H1 (cell line): ENCODE results near the gene DEUP1. TPM values are rescaled to one million over a fixed set of nuclear protein-coding genes. Genes with fewer than 3 reads are reported as not detected.

Experiments used
- CTCF ChIA-PET: fragments of 300-600 bp; sonication (Branson Sonifier 250); formaldehyde crosslinking; loops from one replicate; lab custom pipeline; 2021; ENCODE audit not compliant: partially characterized antibody; lab: Charles Lee
- POLR2A ChIA-PET: fragments of 300-600 bp; sonication (Branson Sonifier 250); formaldehyde crosslinking; loops from one replicate; lab custom pipeline; 2021; ENCODE audit warnings: inconsistent platforms; ENCODE audit not compliant: partially characterized antibody; lab: Charles Lee
- DNase-seq, 2 experiments: peaks; one replicate each; pipeline versions ENCODE4 v3.0.0 to v3.0.0-alpha.2; 2010 to 2022; ENCODE audit warnings: low spot score in 2 of 2, low read depth in 1 of 2, mixed read lengths in 1 of 2
- FAIRE-seq: peaks from 2 replicates; lab custom pipeline; 2011; peaks lifted over from hg19 to GRCh38; lab: Jason Lieb, UNC
- H2AFZ ChIP-seq: 2 replicates; pipeline ENCODE4 v1.8.1; 2012; ENCODE audit warnings: low read length, inconsistent platforms
- H2AK5ac ChIP-seq: 2 replicates; pipeline ENCODE4 v1.6.1; 2013; ENCODE audit warnings: low read depth, low read length
- H2BK120ac ChIP-seq: replicated peaks from 2 replicates; pipeline ENCODE3; 2013; ENCODE audit warnings: low read depth, low read length, inconsistent platforms
- H2BK12ac ChIP-seq: 2 replicates; pipeline ENCODE4 v1.6.1; 2013; ENCODE audit warnings: low read depth, low read length
- H2BK15ac ChIP-seq: 2 replicates; pipeline ENCODE4 v1.6.1; 2013; ENCODE audit warnings: low read length
- H2BK20ac ChIP-seq: 2 replicates; pipeline ENCODE4 v1.6.1; 2013; ENCODE audit warnings: low read length
- H2BK5ac ChIP-seq: 2 replicates; pipeline ENCODE4 v1.6.1; 2013; ENCODE audit warnings: low read depth, low read length
- H3K14ac ChIP-seq: 2 replicates; pipeline ENCODE4 v1.6.1; 2013; ENCODE audit warnings: inconsistent platforms; ENCODE audit not compliant: insufficient read length
- H3K18ac ChIP-seq: 2 replicates; pipeline ENCODE4 v1.6.1; 2013; ENCODE audit warnings: low read length; ENCODE audit errors: extremely low read depth
- H3K23ac ChIP-seq: 2 replicates; pipeline ENCODE4 v1.6.1; 2013; ENCODE audit warnings: inconsistent platforms; ENCODE audit not compliant: insufficient read length
- H3K23me2 ChIP-seq: 2 replicates; pipeline ENCODE4 v1.6.1; 2013; ENCODE audit warnings: low read depth, low read length
- H3K27ac ChIP-seq: 2 replicates; pipeline ENCODE4 v1.6.1; 2011; ENCODE audit warnings: low read depth, low read length, inconsistent platforms
- H3K27me3 ChIP-seq, 4 experiments: replicated peaks in 1 of 4; 1 replicate in 1 of 4; 2 replicates in 3 of 4; pipeline versions ENCODE4 v1.6.1 to v1.8.1; 2011 to 2013; ENCODE audit warnings: low read length in 3 of 4, mild to moderate bottlenecking in 3 of 4, inconsistent platforms in 2 of 4, mixed read lengths in 2 of 4, moderate library complexity in 1 of 4; ENCODE audit not compliant: control insufficient read depth in 3 of 4, insufficient read depth in 3 of 4; ENCODE audit errors: extremely low read depth in 1 of 4
- H3K36me3 ChIP-seq, 4 experiments: 2 replicates each; pipeline versions ENCODE4 v1.6.1 to v1.8.1; 2011 to 2013; ENCODE audit warnings: mild to moderate bottlenecking in 4 of 4, low read length in 3 of 4, moderate library complexity in 2 of 4, control low read depth in 1 of 4, inconsistent platforms in 1 of 4; ENCODE audit not compliant: insufficient read depth in 4 of 4, control insufficient read depth in 2 of 4
- H3K4ac ChIP-seq: replicated peaks from 2 replicates; pipeline ENCODE3; 2013; ENCODE audit warnings: low read length, low read depth, mixed read lengths, inconsistent platforms; ENCODE audit not compliant: insufficient read length
- H3K4me1 ChIP-seq, 4 experiments: replicated peaks in 1 of 4; 1 replicate in 1 of 4; 2 replicates in 3 of 4; pipeline versions ENCODE4 v1.6.1 to v1.8.1; 2011 to 2013; ENCODE audit warnings: low read length in 3 of 4, inconsistent platforms in 2 of 4, mixed read lengths in 1 of 4; ENCODE audit not compliant: insufficient read depth in 4 of 4, control insufficient read depth in 3 of 4
- H3K4me2 ChIP-seq, 2 experiments: 2 replicates each; pipeline versions ENCODE4 v1.6.1 to v1.8.1; 2011 to 2013; ENCODE audit warnings: low read depth in 2 of 2, low read length in 2 of 2, control low read depth in 1 of 2, inconsistent platforms in 1 of 2, mild to moderate bottlenecking in 1 of 2; ENCODE audit not compliant: insufficient read depth in 1 of 2
- H3K4me3 ChIP-seq, 4 experiments: fragments of 200-600, 300-600 bp in 1 of 4; sonication (generic), shearing (Covaris generic), sonication (Bioruptor Twin) in 1 of 4; 2 replicates each; pipeline versions ENCODE4 v1.5.1 to v1.8.1; 2011 to 2016; ENCODE audit warnings: low read length in 4 of 4, low read depth in 3 of 4, control low read depth in 2 of 4, inconsistent platforms in 2 of 4, mild to moderate bottlenecking in 2 of 4, mixed read lengths in 1 of 4, moderate library complexity in 1 of 4; ENCODE audit not compliant: insufficient read depth in 2 of 4; ENCODE audit errors: extremely low read depth in 1 of 4
- H3K56ac ChIP-seq: replicated peaks from 2 replicates; pipeline ENCODE3; 2013; ENCODE audit warnings: low read depth, mild to moderate bottlenecking, mixed read lengths, low read length, inconsistent platforms; ENCODE audit not compliant: insufficient read length
- H3K79me1 ChIP-seq: 2 replicates; pipeline ENCODE4 v1.6.1; 2013; ENCODE audit warnings: low read depth, low read length, control low read depth
- H3K79me2 ChIP-seq, 2 experiments: 2 replicates each; pipeline versions ENCODE4 v1.6.1 to v1.8.1; 2012 to 2013; ENCODE audit warnings: low read length in 2 of 2, mild to moderate bottlenecking in 2 of 2, inconsistent platforms in 1 of 2; ENCODE audit not compliant: insufficient read depth in 2 of 2, control insufficient read depth in 1 of 2
- H3K9ac ChIP-seq, 4 experiments: replicated peaks in 1 of 4; 1 replicate in 1 of 4; 2 replicates in 3 of 4; pipeline versions ENCODE4 v1.6.1 to v1.8.1; 2011 to 2013; ENCODE audit warnings: low read depth in 3 of 4, low read length in 3 of 4, control low read depth in 2 of 4, mild to moderate bottlenecking in 2 of 4, moderate library complexity in 2 of 4, inconsistent platforms in 1 of 4; ENCODE audit errors: extremely low read depth in 1 of 4
- H3K9me3 ChIP-seq, 2 experiments: 2 replicates each; pipeline versions ENCODE4 v1.6.1 to v1.8.1; 2012 to 2013; ENCODE audit warnings: mild to moderate bottlenecking in 2 of 2, moderate library complexity in 2 of 2, control low read depth in 1 of 2, inconsistent platforms in 1 of 2, low read depth in 1 of 2, low read length in 1 of 2, mixed read lengths in 1 of 2; ENCODE audit not compliant: insufficient read depth in 2 of 2
- H4K20me1 ChIP-seq, 2 experiments: replicated peaks in 1 of 2; 2 replicates each; pipeline versions ENCODE3 to v1.8.1; 2011 to 2013; ENCODE audit warnings: inconsistent platforms in 2 of 2, low read length in 2 of 2, mild to moderate bottlenecking in 1 of 2; ENCODE audit not compliant: insufficient read depth in 2 of 2, control insufficient read depth in 1 of 2
- H4K5ac ChIP-seq: 2 replicates; pipeline ENCODE4 v1.6.1; 2013; ENCODE audit warnings: low read length, low read depth, mixed read lengths, inconsistent platforms; ENCODE audit not compliant: insufficient read length
- H4K8ac ChIP-seq: 2 replicates; pipeline ENCODE4 v1.8.0; 2013; ENCODE audit warnings: mild to moderate bottlenecking, moderate library complexity, low read length, inconsistent platforms; ENCODE audit not compliant: insufficient read depth; ENCODE audit errors: extremely low read depth
- H4K91ac ChIP-seq: replicated peaks from 2 replicates; pipeline ENCODE3; 2013; ENCODE audit warnings: low read length, mixed read lengths, inconsistent platforms; ENCODE audit not compliant: insufficient read length
- CBX8 ChIP-seq: fragments of 300-800, 300-1000 bp; sonication (generic); IDR thresholded peaks from 2 replicates; pipeline ENCODE4 v1.7.1; 2016; ENCODE audit warnings: low read depth, low read length, borderline replicate concordance
- JUND ChIP-seq: IDR thresholded peaks from 2 replicates; pipeline ENCODE4 v1.6.1; 2011; ENCODE audit warnings: mild to moderate bottlenecking, improper control_type of control experiment, low read length
- RNF2 ChIP-seq: fragments of 200-900, 300-1000 bp; sonication (generic); IDR thresholded peaks from 2 replicates; pipeline ENCODE4 v1.7.1; 2016; ENCODE audit warnings: borderline replicate concordance, low read depth, mild to moderate bottlenecking, antibody characterized with exemption, low read length; ENCODE audit not compliant: poor library complexity, severe bottlenecking; ENCODE audit errors: missing control alignments
- ZNF274 ChIP-seq: IDR thresholded peaks from 2 replicates; pipeline ENCODE4 v1.7.0; 2012; ENCODE audit warnings: low read length, borderline replicate concordance; ENCODE audit errors: extremely low read depth
- WGBS, 2 experiments: shearing (Covaris generic) in 1 of 2; methylation state at CpG; one replicate each; pipeline versions ENCODE4 v1.1.6 to v1.1.7; 2013 to 2015; ENCODE audit warnings: low lambda C conversion rate in 2 of 2, mixed read lengths in 2 of 2, inconsistent platforms in 1 of 2, low coverage in 1 of 2, missing lambda C conversion rate in 1 of 2; ENCODE audit not compliant: insufficient replicate concordance in 2 of 2, insufficient coverage in 1 of 2, insufficient read length in 1 of 2; ENCODE audit errors: extremely low coverage in 1 of 2, missing lambda C conversion rate in 1 of 2; 5-methylcytosine and 5-hydroxymethylcytosine counted together
- polyA plus RNA-seq, 7 experiments: library from polyadenylated mRNA; depleted of rRNA in 3 of 7; stranded (reverse) in 5 of 7; unstranded in 2 of 7; fragments of >200 nt in 5 of 7; fragments of 200-250 nt in 2 of 7; gene quantifications; 1 replicate in 5 of 7; 2 replicates in 1 of 7; 4 replicates in 1 of 7; pipeline versions ENCODE4 v1.2.1 to v1.2.3, GENCODE V29; 2011 to 2013; ENCODE audit warnings: missing spikeins in 2 of 7, mixed read lengths in 2 of 7
- total RNA-seq: library from RNA; stranded (reverse); fragmentation: NEBNext Ultra II Directional; extraction: Animal tissue kit (Norgen Biotek cat#: 25700); gene quantifications from 2 replicates; pipeline ENCODE4 v1.2.1, GENCODE V29; 2021

The DEUP1 gene
- total and polyA plus RNA-seq, 2 of the 8 experiments (the other 6 are each of a cell fraction or from before 2014, with no cell fraction given) = 0.45 TPM; not detected in 1

GRCh38 chr11:93476796-93477195 is 146.3 kb downstream of the DEUP1 start:
- peaks cover 10 to 23% (median 20%) of the 10 kb centered on the region in 4 experiments for H3K4me1 ChIP-seq
- no peaks in the 10 kb centered on the region for H3K79me1 ChIP-seq
- H3K4me3 ChIP-seq = no peak overlapping the region
- H3K36me3 ChIP-seq = peaks cover 0 to 5% (median 0%) of the 10 kb centered on the region in 4 experiments; a peak in 1 of 8 replicates
- H4K91ac ChIP-seq = no peak overlapping the region
- H3K27me3 ChIP-seq = no peaks in the 10 kb centered on the region
- H4K5ac ChIP-seq = no peak overlapping the region
- no peaks in the 10 kb centered on the region for H3K23me2 ChIP-seq
- H3K56ac ChIP-seq = no peak overlapping the region
- H2BK20ac ChIP-seq = 0 out of 2 replicates have a peak overlapping the region, but pooled peaks have one; percentile 80
- peak overlapping the region in 1 of 2 experiments; percentile 71; a peak in 1 of 4 replicates for H3K4me2 ChIP-seq
- CTCF ChIA-PET = interaction anchor here (0.5 to 2.1 kb wide), 2 partner anchors 10 to 57 kb away, joined by 4 to 8 read pairs; no protein-coding TSS in a partner anchor
- no peak overlapping the region for H2BK15ac ChIP-seq
- H4K8ac ChIP-seq = no peak overlapping the region
- TF ChIP-seq RNF2 (no peak), JUND (no peak), CBX8 (no peak), ZNF274 (no peak)
- POLR2A ChIA-PET = interaction anchor here (1.8 to 4.0 kb wide), 3 partner anchors 14 to 360 kb away, joined by 4 to 32 read pairs (median 16); partner anchors contain the start of gene SMCO4
- H3K4ac ChIP-seq = no peak overlapping the region
- H3K79me2 ChIP-seq = no peaks in the 10 kb centered on the region
- H2BK5ac ChIP-seq = no peak overlapping the region; the same call in 1 of the 2 replicates
- no peak overlapping the region for H3K9ac ChIP-seq
- no peak overlapping the region for H2BK120ac ChIP-seq
- 90% methylated on average over 3 of the region's 3 CpGs; no CpG with 5 or more reads in 1 of the 2 experiments for WGBS, 2 experiments
- H3K18ac ChIP-seq = no peak overlapping the region; the same call in 1 of the 2 replicates
- no peak for FAIRE-seq
- no peak overlapping the region for H3K23ac ChIP-seq
- no peak overlapping the region for H2AFZ ChIP-seq
- peaks cover 6 to 7% of the 10 kb centered on the region in 2 experiments; a peak in 2 of 4 replicates for H3K9me3 ChIP-seq
- H3K14ac ChIP-seq = no peak overlapping the region
- peak overlapping the region; percentile 41; the same call in 1 of the 2 replicates for H2BK12ac ChIP-seq
- H4K20me1 ChIP-seq = no peaks in the 10 kb centered on the region
- peak overlapping the region; percentile 42; the same call in 1 of the 2 replicates for H2AK5ac ChIP-seq
- no peak overlapping the region for H3K27ac ChIP-seq
- no peak for DNase-seq
